ENCODE measurements around the gene PCDHGA6. TPM values are rescaled to one million over a fixed set of nuclear protein-coding genes. Genes with fewer than 3 reads are reported as not detected.
A peak's percentile ranks its signal among the peaks of the same experiment; 100 is the strongest.
"Not testable (repeated sequence)": the region's sequence is repeated elsewhere in the genome, so short reads cannot be mapped to it uniquely, and the experiment has no call there.

The PCDHGA6 gene
- polyA plus RNA-seq, 1 of the 3 experiments (the other 2 are of a cell fraction), result 1.4 TPM

GRCh38 chr5:141330299-141331080 is 43.2 kb upstream of the PCDHGA6 start, which contains the start of gene PCDHGA1:
Gene PCDHGA1, plus strand, starts transcription at chr5:141330514.
- Histone ChIP-seq H3K4me1 (ENCODE audit: control insufficient read depth in 1 of 2, insufficient read depth in 2 of 2, low read depth in 1 of 2, low read length in 1 of 2) (no peaks in the 10 kb centered on the region; a peak in 1 of 4 replicates), H4K20me1 (ENCODE audit: insufficient read depth) (no peaks in the 10 kb centered on the region), H3K27ac (ENCODE audit: low read depth in 2 of 2, low read length in 1 of 2) (no peak within 1 kb of the TSS), H3K9me3 (peaks cover 8% of the 10 kb centered on the region), H3K4me2 (0 out of 2 replicates have a peak within 1 kb of the TSS, but pooled peaks have one; percentile 42), H3K9ac (no peak within 1 kb of the TSS), H2AFZ (ENCODE audit: low read depth) (no peak within 1 kb of the TSS), H3F3A (replicated peaks; ENCODE audit: insufficient read depth) (no peaks in the 10 kb centered on the region), H3K79me2 (ENCODE audit: insufficient read depth) (no peaks in the 10 kb centered on the region), H3K36me3 (replicated peaks in 1 of 2; ENCODE audit: control insufficient read depth in 1 of 2, insufficient read depth in 2 of 2, low read length in 1 of 2) (peaks cover 0 to 3% of the 10 kb centered on the region in 2 experiments), H3K4me3 (ENCODE audit: low read depth in 2 of 2, low read length in 1 of 2) (peak within 1 kb of the TSS in 1 of 2 experiments; percentile 14; a peak in 2 of 4 replicates), H3K9me2 (no peaks in the 10 kb centered on the region), H3K27me3 (ENCODE audit: insufficient read depth) (no peaks in the 10 kb centered on the region)
- 44% methylated on average over 21 of the region's 21 CpGs for WGBS (ENCODE audit: low lambda C conversion rate)
- TF ChIP-seq RXRA (IDR thresholded peaks at IDR 0.05; ENCODE audit: borderline replicate concordance, low read depth), result no peak
- peak; percentile 49 for TF ChIP-seq CTCF (IDR thresholded peaks at IDR 0.05)
- TF ChIP-seq RAD21 (IDR thresholded peaks at IDR 0.05; ENCODE audit: low read length), result peak; percentile 39; the same call in 1 of the 2 replicates
- POLR2A ChIA-PET, result no interaction called here
- CTCF ChIA-PET, result interaction anchor here (1.0 to 4.0 kb wide), 9 partner anchors 8 to 234 kb away, joined by 3 to 24 read pairs (median 6); partner anchors contain the start of genes PCDHB14, PCDHGA2, PCDHGA3 and TAF7
- peak; percentile 35 for DNase-seq

GRCh38 chr5:141332571-141332970 is 41.1 kb upstream of the PCDHGA6 start:
- H3K27ac ChIP-seq (ENCODE audit: low read depth in 2 of 2, low read length in 1 of 2); H2AFZ ChIP-seq (ENCODE audit: low read depth); POLR2A ChIA-PET; DNase-seq; H3K9ac ChIP-seq; H3K4me2 ChIP-seq; H3K4me3 ChIP-seq (ENCODE audit: low read depth in 2 of 2, low read length in 1 of 2); H3K4me1 ChIP-seq (ENCODE audit: control insufficient read depth in 1 of 2, insufficient read depth in 2 of 2, low read depth in 1 of 2, low read length in 1 of 2); H3K36me3 ChIP-seq (replicated peaks in 1 of 2; ENCODE audit: control insufficient read depth in 1 of 2, insufficient read depth in 2 of 2, low read length in 1 of 2); CTCF ChIA-PET; H4K20me1 ChIP-seq (ENCODE audit: insufficient read depth); H3F3A ChIP-seq (replicated peaks; ENCODE audit: insufficient read depth); H3K27me3 ChIP-seq (ENCODE audit: insufficient read depth); H3K79me2 ChIP-seq (ENCODE audit: insufficient read depth); H3K9me2 ChIP-seq: not testable (repeated sequence)
- peaks cover 14% of the 10 kb centered on the region for H3K9me3 ChIP-seq
- WGBS (ENCODE audit: low lambda C conversion rate), result 88% methylated on average over 25 of the region's 39 CpGs

DNA sequence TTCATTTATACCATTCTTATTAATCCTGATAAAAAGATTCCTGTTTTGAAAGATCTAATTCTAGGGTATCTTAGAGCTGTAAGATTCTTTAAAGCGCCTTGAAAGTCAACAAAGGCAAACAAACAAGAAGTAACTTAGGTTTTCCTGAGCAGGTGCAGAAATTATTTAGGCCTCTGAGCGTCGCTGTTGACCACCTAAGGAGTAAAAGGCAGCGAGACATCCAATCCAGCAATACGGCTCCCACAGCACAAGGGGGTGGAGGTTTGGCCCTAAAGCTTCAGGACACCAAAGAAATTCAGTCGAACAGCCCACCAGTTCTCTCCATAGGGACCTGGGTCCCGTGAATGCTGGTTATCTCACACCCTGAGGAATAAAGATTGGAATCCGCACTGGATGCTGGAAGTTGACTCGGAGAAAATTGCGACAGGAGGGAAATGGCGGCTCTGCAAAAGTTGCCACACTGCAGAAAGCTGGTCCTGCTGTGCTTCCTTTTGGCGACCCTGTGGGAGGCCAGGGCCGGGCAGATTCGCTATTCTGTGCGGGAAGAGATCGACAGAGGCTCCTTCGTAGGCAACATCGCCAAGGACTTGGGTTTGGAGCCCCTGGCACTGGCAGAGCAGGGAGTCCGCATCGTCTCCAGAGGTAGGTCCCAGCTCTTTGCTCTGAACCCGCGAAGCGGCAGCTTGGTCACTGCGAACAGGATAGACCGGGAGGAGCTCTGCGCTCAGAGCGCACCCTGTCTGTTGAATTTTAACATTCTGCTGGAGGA is 35.0 kb upstream of the PCDHGA6 start, which contains the start of gene PCDHGA2:
Gene PCDHGA2 (plus strand): TSS at position 223 of the 769 bp plus-strand sequence.
- Histone ChIP-seq H3K9me2 (no peaks in the 10 kb centered on the region), H3K36me3 (replicated peaks in 1 of 2; ENCODE audit: control insufficient read depth in 1 of 2, insufficient read depth in 2 of 2, low read length in 1 of 2) (no peaks in the 10 kb centered on the region), H3K27ac (ENCODE audit: low read depth in 2 of 2, low read length in 1 of 2) (no peak within 1 kb of the TSS), H3K4me2 (no peak within 1 kb of the TSS), H3K79me2 (ENCODE audit: insufficient read depth) (no peaks in the 10 kb centered on the region), H2AFZ (ENCODE audit: low read depth) (no peak within 1 kb of the TSS), H3K4me1 (ENCODE audit: control insufficient read depth in 1 of 2, insufficient read depth in 2 of 2, low read depth in 1 of 2, low read length in 1 of 2) (no peaks in the 10 kb centered on the region), H3K9ac (no peak within 1 kb of the TSS), H3F3A (replicated peaks; ENCODE audit: insufficient read depth) (no peaks in the 10 kb centered on the region), H3K4me3 (ENCODE audit: low read depth in 2 of 2, low read length in 1 of 2) (peak within 1 kb of the TSS in 1 of 2 experiments; percentile 17; a peak in 1 of 4 replicates), H4K20me1 (ENCODE audit: insufficient read depth) (no peaks in the 10 kb centered on the region), H3K27me3 (ENCODE audit: insufficient read depth) (no peaks in the 10 kb centered on the region), H3K9me3 (peaks cover 14% of the 10 kb centered on the region)
- peak; percentile 46 for DNase-seq
- 51% methylated on average over 16 of the region's 27 CpGs for WGBS (ENCODE audit: low lambda C conversion rate)
- ChIA-PET POLR2A (interaction anchor here (0.7 kb wide), 1 partner anchor 225 kb away, joined by 4 read pairs; no protein-coding TSS in a partner anchor), CTCF (interaction anchor here (0.6 to 2.9 kb wide), 14 partner anchors 9 to 254 kb away, joined by 3 to 11 read pairs (median 5); partner anchors contain the start of genes PCDHB14, PCDHGA1 and TAF7)
- TF ChIP-seq CTCF (IDR thresholded peaks at IDR 0.05) (peak; percentile 43), RAD21 (IDR thresholded peaks at IDR 0.05; ENCODE audit: low read length) (peak; percentile 47), FOXJ3 (CRISPR knock-in tag; IDR thresholded peaks at IDR 0.05) (no peak)

DNA sequence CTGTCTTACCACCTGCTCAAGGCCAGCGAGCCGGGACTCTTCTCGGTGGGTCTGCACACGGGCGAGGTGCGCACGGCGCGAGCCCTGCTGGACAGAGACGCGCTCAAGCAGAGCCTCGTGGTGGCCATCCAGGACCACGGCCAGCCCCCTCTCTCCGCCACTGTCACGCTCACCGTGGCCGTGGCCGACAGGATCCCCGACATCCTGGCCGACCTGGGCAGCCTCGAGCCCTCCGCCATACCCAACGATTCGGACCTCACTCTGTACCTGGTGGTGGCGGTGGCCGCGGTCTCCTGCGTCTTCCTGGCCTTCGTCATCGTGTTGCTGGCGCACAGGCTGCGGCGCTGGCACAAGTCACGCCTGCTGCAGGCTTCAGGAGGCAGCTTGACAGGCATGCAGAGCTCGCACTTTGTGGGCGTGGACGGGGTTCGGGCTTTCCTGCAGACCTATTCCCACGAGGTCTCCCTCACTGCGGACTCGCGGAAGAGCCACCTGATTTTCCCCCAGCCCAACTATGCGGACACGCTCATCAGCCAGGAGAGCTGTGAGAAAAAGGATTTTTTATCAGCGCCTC is 32.8 kb upstream of the PCDHGA6 start:
- 61% methylated on average over 27 of the region's 45 CpGs for WGBS (ENCODE audit: low lambda C conversion rate)
- H3K4me2 ChIP-seq; H3K27ac ChIP-seq (ENCODE audit: low read depth in 2 of 2, low read length in 1 of 2); H4K20me1 ChIP-seq (ENCODE audit: insufficient read depth); DNase-seq; H3F3A ChIP-seq (replicated peaks; ENCODE audit: insufficient read depth); H3K27me3 ChIP-seq (ENCODE audit: insufficient read depth); POLR2A ChIA-PET; H3K36me3 ChIP-seq (replicated peaks in 1 of 2; ENCODE audit: control insufficient read depth in 1 of 2, insufficient read depth in 2 of 2, low read length in 1 of 2); H3K4me3 ChIP-seq (ENCODE audit: low read depth in 2 of 2, low read length in 1 of 2); H3K79me2 ChIP-seq (ENCODE audit: insufficient read depth); H2AFZ ChIP-seq (ENCODE audit: low read depth); H3K4me1 ChIP-seq (ENCODE audit: control insufficient read depth in 1 of 2, insufficient read depth in 2 of 2, low read depth in 1 of 2, low read length in 1 of 2); H3K9me3 ChIP-seq; H3K9me2 ChIP-seq; H3K9ac ChIP-seq: not testable (repeated sequence)
- CTCF ChIA-PET, result interaction anchor here (2.9 kb wide), 1 partner anchor 217 kb away, joined by 11 read pairs; no protein-coding TSS in a partner anchor
